Activated CD4-positive, alpha-beta T cell treated with anti-CD3 and anti-CD28 coated beads, Interleukin-2, amount 50 U/mL, for 24 hours (primary cell): ENCODE data around the gene ATP1A4.
A peak's percentile ranks its signal among the peaks of the same experiment; 100 is the strongest.
"Not testable (repeated sequence)": the region's sequence is repeated elsewhere in the genome, so short reads cannot be mapped to it uniquely, and the experiment has no call there.

Experiments used
- DNase-seq, 2 donors: peaks; one replicate each; pipeline ENCODE4 v3.0.0-alpha.2; 2020; ENCODE audit warnings: low read depth in 1 of 2, low spot score in 1 of 2

Gene ATP1A4

GRCh38 chr1:160151303-160151702 is at the start of gene ATP1A4:
ATP1A4 (plus strand) TSS chr1:160151603; CDS start chr1:160152041, 438 bp downstream.
- DNase-seq, result no peak

- DNase-seq, result no peak
Observed at GRCh38 chr1:160101717-160102522, 49.5 kb upstream of the ATP1A4 start.

GRCh38 chr1:160103658-160104408 is 47.6 kb upstream of the ATP1A4 start:
- DNase-seq, result no peak

- no peak for DNase-seq
Observed at GRCh38 chr1:160104486-160104885, 46.9 kb upstream of the ATP1A4 start.

GRCh38 chr1:160105155-160105554 is 46.2 kb upstream of the ATP1A4 start:
- no peak for DNase-seq

- DNase-seq, result no peak
Observed at GRCh38 chr1:160107512-160107911, 43.9 kb upstream of the ATP1A4 start.

GRCh38 chr1:160108888-160109662 is 42.3 kb upstream of the ATP1A4 start:
- DNase-seq, result peak in 1 of 2 donors; percentile 34

GRCh38 chr1:160109686-160110085 is 41.7 kb upstream of the ATP1A4 start:
- DNase-seq, result no peak

- not testable (repeated sequence) for DNase-seq
Observed at GRCh38 chr1:160111462-160111861, 39.9 kb upstream of the ATP1A4 start.

GRCh38 chr1:160112357-160112756 is 39.0 kb upstream of the ATP1A4 start:
- DNase-seq, result no peak

- no peak for DNase-seq
Observed at GRCh38 chr1:160113407-160113806, 38.0 kb upstream of the ATP1A4 start.

- no peak for DNase-seq
Observed at GRCh38 chr1:160114085-160114484, 37.3 kb upstream of the ATP1A4 start.

GRCh38 chr1:160115545-160116282 is 35.7 kb upstream of the ATP1A4 start, which contains the start of gene ATP1A2:
ATP1A2 (plus strand) TSS chr1:160115759; CDS start chr1:160115862, 103 bp downstream.
- DNase-seq, result no peak

GRCh38 chr1:160116283-160117147 is 34.9 kb upstream of the ATP1A4 start:
- DNase-seq, result no peak

- no peak for DNase-seq
Observed at GRCh38 chr1:160117300-160117699, 34.1 kb upstream of the ATP1A4 start.

- no peak for DNase-seq
Observed at GRCh38 chr1:160117709-160118183, 33.7 kb upstream of the ATP1A4 start.

GRCh38 chr1:160118928-160119327 is 32.5 kb upstream of the ATP1A4 start:
- DNase-seq, result no peak

- no peak for DNase-seq
Observed at GRCh38 chr1:160120797-160121196, 30.6 kb upstream of the ATP1A4 start.

- no peak for DNase-seq
Observed at GRCh38 chr1:160121388-160121787, 30.0 kb upstream of the ATP1A4 start.
